Hepatocyte (in vitro differentiated cells): ENCODE measurements around the gene PKD1L1.

Source experiments
- EZH2 ChIP-seq: fragments of 200-600 bp; sonication (generic); IDR thresholded peaks from 2 replicates; pipeline ENCODE4 v1.6.1; 2016; ENCODE audit warnings: antibody characterized with exemption, mild to moderate bottlenecking, borderline replicate concordance
- TF ChIP-seq, protein P1 (sequence below): fragments of 200-600 bp; sonication (generic); IDR thresholded peaks from 2 replicates; pipeline ENCODE4 v1.5.1; 2016; ENCODE audit warnings: antibody characterized with exemption, mild to moderate bottlenecking; ENCODE audit not compliant: poor library complexity

DNA sequence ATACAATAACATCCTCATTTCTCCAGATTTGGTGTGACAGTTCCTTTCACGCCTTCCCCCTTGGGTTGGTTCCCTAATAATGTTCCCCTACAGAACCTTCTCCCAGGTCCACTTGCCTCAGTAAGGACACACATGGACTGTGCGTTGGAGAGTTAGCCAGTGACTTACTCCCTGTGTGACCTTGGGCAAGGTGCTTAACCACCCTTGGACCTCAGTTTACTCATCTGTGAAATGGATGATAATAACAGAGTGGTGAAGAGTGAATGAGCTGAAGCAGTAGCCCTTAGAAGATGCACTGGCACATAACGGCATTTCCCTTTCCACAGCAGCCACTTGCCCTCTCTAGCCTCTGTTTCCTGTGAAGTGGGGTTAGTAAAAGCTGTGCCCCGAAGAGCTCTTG lies 175.8 kb downstream of the PKD1L1 start:
- TF ChIP-seq, protein P1, sequence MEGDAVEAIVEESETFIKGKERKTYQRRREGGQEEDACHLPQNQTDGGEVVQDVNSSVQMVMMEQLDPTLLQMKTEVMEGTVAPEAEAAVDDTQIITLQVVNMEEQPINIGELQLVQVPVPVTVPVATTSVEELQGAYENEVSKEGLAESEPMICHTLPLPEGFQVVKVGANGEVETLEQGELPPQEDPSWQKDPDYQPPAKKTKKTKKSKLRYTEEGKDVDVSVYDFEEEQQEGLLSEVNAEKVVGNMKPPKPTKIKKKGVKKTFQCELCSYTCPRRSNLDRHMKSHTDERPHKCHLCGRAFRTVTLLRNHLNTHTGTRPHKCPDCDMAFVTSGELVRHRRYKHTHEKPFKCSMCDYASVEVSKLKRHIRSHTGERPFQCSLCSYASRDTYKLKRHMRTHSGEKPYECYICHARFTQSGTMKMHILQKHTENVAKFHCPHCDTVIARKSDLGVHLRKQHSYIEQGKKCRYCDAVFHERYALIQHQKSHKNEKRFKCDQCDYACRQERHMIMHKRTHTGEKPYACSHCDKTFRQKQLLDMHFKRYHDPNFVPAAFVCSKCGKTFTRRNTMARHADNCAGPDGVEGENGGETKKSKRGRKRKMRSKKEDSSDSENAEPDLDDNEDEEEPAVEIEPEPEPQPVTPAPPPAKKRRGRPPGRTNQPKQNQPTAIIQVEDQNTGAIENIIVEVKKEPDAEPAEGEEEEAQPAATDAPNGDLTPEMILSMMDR, result no peak
- no peak for TF ChIP-seq EZH2
